Loucy (cell line): ENCODE measurements around the gene KRTAP9-8.
"Not testable (repeated sequence)": the region's sequence is repeated elsewhere in the genome, so short reads cannot be mapped to it uniquely, and the experiment has no call there.

ENCODE experiments used
- CTCF ChIP-seq: fragments of 200-600 bp; sonication (generic); conservative IDR thresholded peaks from 2 replicates; pipeline ENCODE4 v1.5.1; 2014; ENCODE audit warnings: mild to moderate bottlenecking, antibody characterized with exemption, low read length
- EZH2phosphoT487 ChIP-seq: fragments of 200-600 bp; IDR thresholded peaks from 2 replicates; pipeline ENCODE4 v1.6.1; 2018; ENCODE audit warnings: antibody characterized with exemption, mild to moderate bottlenecking, moderate library complexity, borderline replicate concordance

GRCh38 chr17:41255381-41256290 lies 17.8 kb downstream of the KRTAP9-8 start, which contains the start of gene KRTAP9-9:
- not testable (repeated sequence) for TF ChIP-seq CTCF, EZH2phosphoT487
